ENCODE results near the gene CXorf66.
"Not testable (repeated sequence)": the region's sequence is repeated elsewhere in the genome, so short reads cannot be mapped to it uniquely, and the experiment has no call there.

The CXorf66 gene, protein sequence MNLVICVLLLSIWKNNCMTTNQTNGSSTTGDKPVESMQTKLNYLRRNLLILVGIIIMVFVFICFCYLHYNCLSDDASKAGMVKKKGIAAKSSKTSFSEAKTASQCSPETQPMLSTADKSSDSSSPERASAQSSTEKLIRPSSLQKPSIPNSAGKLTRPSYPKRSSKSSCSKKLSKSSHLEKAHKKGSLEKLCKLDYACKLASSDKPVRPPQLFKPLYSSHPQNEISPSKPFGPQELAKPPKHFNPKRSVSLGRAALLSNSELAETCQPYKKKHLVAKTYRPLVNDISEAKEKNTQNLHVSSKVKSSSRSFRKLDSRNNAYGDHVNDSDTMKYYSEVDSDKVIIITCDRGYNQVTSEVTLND

DNA sequence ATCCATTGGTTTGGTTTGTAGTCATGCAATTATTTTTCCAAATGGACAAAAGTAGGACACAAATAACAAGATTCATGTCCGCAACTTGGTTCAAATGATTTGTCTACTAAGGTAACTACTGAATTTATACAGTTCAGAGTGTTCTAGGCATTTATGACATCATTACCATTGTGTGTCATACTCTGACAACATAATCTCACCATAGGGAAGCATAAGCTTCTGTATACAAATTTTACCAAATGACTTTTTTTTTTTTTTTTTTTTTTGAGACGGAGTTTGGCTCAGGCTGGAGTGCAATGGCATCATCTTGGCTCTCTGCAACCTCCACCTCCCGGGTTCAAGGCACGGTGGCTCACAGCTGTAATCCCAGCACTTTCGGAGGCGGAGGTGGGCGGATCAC, at the start of gene CXorf66:
Gene CXorf66, minus strand, starts transcription at position 101 of the 400 bp plus-strand sequence. Its CDS starts 25 bp downstream, at position 76.
- DNase-seq = no peak

DNA sequence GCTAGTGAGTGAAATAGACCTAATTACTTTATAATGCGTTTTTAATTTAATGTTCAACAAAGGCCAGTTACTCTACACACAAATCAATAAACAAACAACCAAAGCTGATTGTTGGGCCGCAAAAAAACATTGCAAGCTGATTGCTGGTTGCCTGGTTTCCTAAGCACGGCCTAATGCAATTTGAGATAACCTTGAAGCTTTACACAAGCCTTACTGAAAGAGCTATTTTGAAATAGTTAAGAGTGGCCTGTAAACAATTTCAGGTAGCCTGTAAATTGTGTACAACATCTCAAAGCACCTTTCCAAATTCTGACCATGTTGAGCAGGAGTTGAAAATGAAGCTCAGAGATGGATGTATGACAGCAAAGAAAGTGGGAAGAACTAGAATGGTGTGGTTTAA, 17.5 kb upstream of the CXorf66 start:
- no peak for DNase-seq

DNA sequence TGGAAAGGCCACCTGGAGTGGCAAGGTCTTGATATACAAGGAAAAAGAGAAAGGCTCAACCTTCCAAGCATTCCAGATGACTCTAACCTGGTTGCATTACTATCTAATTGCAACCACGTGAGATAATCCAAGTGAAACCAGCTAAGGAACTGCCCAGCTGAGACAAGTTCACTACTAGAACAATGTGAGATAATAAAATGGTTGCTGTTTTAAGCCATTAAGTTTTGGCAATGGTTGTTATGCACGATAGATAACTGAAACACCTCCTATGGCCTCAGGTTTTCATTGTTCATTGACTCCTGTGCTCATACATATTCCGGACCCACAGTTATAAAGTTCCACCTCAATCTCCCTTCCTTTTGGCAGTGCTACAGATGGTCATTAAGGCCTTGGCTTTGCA, 9.2 kb upstream of the CXorf66 start:
- no peak for DNase-seq

DNA sequence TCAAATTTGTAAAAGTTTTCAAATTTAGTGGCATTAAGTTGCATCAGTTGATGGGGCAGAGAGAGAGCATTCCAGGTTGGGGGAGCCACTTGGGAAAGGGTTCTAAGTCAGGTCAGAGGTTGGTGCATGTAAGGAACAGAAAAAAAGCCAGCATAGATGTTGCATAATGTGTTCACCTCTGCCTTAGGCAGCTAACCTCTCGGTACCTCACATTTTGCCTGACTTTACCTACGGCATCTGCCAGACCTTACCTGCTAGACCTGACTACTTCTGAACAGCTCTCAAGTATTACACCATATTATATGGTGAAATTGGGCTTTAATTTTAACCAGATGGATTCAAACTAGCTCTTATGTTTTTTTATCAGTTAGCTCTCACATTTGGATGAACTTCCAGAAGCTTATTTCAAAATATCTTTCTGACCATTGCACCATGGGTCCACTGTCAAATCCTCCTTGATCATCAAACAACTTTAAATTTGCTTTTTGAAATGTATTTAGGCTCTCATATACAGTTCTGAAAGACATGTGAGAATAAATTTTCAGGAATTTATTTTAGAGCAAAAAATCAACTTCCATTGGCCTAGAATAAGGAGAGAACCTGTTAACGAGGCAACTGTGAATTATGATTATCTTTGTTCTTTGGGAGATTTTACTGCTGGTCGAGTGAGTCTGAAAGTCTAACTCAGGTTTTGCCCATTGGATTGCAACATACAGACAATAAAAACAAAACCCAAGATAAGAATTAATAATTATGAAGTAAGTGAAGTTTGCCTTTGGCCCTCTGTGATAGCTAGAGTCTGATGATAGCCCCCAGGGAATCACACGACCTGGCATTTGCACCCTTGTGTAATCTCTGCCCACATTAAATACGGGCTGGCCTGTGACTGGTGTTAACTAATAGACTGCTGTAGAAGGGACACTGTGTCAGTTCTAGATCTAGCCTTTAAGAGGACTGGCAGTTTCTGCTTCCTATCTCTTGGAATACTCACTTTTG, 7.6 kb upstream of the CXorf66 start:
- DNase-seq = no peak

DNA sequence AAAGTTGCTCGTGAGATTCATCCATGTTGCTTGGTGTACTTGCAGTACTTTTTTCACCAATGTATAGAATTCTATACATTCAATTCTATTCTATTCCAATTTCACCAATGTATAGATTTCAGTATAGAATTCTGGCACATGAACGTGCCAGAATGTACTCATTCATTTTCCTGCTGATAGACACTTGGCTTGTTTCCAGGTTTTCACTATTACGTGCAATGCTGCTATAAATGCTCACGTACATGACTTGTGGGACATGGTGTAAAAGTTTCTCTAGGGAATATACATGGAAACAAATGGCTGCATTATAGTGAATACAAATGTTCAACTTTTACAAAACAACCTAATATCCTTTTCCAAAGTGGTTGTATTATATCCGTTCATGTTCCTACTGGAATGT, 6.8 kb upstream of the CXorf66 start:
- no peak for DNase-seq

DNA sequence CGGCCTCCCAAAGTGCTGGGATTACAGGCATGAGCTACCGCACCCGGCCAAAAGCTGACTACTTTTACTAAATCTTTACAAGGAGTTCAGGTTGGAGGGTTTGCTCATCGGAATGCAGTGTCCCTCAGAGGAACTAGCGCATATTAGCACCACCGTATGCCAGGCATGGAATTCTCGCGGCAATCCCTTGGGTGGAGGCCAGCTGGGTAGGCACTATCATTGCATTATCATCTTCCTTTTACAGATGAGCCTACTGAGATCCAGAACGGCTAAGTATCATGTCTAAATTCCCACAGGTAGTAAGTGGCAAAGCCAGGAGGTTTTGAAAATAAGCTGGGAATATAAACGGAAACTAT, 6.1 kb upstream of the CXorf66 start:
- DNase-seq = no peak

DNA sequence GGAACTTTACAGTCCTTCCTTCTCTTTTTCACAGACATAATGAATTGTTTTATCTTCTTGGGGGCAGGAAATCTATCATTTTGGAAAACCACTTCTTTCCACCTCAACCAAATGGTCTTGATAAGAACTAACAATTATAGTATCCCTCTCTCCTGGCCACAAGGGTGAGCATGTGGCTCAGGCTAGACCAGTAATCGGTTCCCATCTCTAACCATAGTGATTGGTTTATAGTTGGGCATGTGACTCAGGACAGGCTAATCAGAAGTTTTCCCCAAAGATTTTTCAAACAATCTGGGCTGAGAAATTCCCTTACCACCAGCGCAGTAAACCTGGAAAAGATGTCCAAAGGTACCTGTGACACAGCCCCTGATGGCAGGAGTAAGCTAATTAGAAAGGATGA, 4.0 kb upstream of the CXorf66 start:
- no peak for DNase-seq

DNA sequence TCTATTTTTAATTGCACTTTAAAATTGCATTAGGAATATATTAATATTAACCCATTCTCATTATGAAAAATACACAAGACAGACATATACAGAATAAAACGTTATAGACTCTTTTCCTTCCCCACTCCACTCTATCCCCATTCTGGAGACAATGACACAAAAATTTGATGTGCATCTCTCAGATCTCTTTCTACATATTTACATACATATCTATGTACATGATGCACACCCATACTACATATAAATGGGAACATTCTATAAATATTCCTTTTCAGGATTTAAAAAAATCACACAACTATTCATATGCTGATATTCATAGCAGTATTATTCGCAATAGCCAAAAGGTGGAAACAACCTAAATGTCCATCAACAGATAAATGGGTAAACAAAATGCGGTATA, 2.4 kb upstream of the CXorf66 start:
- DNase-seq = no peak

DNA sequence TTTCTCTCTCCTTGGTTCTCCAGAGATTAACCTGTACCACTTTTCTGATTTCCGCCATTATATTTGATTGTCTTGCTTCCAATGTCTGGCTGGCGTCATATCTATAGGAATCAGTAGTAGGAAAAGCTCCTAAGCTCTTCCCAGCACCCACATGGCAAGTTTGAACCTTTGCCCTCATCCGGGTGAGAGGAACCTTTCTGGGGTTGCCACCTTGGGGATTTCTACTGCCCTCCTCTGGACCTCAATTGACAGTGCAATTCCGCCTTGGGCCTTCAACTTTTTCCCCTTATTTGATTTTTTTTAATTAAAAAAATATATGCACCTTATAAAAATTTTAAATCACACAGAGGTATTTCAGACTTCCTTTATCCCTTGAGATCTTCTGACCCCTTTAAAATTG, 2.0 kb upstream of the CXorf66 start:
- DNase-seq = peak; percentile 2

DNA sequence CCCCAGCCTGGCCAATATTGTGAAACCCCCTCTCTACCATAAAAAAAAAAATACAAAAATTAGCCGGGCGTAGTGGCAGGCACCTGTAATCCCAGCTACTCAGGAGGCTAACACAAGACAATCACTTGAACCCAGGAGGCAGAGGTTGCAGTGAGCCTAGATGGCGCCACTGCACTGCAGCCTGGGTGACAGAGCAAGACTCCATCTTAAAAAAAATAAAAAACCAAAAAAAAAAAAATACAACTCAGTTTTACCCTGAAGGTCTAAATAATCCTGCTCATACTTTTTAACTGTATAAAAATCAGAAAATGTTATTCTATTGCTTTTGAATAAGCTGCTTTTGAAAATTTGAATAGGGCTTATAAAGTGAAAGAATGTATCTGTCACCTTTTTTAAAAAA, 838 bp upstream of the CXorf66 start:
- not testable (repeated sequence) for DNase-seq

DNA sequence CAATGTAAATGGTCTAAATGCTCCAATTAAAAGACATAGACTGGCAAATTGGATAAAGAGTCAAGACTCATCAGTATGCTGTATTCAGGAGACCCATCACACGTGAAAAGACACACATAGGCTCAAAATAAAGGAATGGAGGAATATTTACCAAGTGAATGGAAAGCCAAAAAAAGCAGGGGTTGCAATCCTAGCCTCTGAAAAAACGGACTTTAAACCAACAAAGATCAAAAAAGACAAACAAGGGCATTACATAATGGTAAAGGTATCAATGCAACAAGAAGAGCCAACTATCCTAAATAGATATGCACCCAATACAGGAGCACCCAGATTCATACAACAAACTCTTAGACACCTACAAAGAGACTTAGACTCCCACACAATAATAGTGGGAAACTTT, 4.2 kb downstream of the CXorf66 start:
- DNase-seq = not testable (repeated sequence)

DNA sequence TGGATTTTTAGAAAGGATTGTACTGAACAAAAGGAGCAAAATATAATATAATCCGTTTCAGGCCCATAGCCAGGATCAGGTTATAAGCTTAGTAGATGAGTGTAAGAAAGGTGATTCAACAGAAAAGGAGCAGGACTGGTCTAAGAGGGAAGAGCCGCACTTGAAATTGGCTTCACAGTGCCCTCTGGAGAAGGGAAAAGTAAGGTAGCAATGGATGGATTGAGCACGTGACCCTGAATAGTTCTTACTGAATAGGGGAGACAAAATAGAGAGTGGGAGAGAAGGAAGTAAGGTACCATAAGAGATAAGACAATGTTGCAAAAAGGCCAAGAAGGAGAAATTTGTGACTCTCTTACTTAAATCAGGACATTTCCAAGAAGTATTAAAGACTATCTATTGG, 15.6 kb downstream of the CXorf66 start:
- DNase-seq = no peak

DNA sequence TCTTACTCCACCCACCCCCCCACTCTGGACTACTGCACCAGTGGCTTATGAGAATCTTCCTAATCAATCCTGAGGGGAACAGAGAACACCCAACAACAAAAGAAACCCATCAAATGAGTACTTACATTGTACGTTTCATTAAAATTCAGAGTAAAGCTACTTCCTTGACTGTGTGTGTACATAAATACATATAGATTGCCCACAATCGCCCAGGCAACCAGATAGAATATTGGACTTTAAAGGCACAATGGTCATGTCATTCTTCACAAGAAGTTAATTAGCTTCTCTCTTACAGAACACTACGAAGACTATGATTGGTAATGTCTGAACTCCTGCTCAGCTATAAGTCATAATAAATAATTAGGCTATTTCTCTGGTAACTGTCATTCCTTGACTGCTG, 20.2 kb downstream of the CXorf66 start:
- no peak for DNase-seq

DNA sequence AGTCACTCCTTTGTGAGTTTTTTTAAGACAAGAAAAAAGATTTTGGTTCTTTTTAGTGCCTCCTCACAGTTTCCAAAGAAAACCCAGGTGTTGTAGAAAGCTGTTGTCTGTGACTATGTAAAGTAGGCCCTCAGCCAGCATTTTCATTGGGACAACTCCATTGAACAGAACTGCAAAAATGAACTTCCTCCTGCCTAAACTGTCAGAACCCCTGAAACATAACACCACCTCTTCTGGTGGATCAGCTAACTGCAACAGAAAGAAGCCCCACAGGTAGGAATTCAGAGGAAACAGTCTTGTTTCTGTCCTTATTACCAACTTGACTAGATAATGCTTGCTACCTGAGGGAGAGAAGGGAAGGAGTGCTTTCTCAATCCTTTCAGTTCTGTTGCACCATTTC, 29.1 kb downstream of the CXorf66 start:
- no peak for DNase-seq

DNA sequence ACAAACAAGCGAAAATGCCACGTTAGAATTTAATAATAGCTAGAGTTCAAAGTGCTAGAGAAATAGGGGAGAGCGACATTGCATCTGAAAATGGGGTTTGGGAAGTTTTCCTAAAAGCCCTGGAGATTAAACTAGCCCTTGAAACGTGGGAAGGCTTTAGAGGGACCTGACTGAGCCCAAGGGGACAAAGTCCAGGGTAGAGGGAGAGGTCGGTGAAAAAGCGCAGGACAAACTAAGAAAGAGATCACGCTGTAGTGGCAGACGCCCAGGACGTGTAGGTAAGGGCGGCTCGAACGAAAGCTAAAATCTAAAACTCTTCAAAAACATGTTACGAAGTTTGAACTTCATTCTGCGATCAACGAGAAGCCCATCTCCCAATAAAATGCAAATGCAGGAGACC, 31.4 kb downstream of the CXorf66 start:
- DNase-seq = no peak

DNA sequence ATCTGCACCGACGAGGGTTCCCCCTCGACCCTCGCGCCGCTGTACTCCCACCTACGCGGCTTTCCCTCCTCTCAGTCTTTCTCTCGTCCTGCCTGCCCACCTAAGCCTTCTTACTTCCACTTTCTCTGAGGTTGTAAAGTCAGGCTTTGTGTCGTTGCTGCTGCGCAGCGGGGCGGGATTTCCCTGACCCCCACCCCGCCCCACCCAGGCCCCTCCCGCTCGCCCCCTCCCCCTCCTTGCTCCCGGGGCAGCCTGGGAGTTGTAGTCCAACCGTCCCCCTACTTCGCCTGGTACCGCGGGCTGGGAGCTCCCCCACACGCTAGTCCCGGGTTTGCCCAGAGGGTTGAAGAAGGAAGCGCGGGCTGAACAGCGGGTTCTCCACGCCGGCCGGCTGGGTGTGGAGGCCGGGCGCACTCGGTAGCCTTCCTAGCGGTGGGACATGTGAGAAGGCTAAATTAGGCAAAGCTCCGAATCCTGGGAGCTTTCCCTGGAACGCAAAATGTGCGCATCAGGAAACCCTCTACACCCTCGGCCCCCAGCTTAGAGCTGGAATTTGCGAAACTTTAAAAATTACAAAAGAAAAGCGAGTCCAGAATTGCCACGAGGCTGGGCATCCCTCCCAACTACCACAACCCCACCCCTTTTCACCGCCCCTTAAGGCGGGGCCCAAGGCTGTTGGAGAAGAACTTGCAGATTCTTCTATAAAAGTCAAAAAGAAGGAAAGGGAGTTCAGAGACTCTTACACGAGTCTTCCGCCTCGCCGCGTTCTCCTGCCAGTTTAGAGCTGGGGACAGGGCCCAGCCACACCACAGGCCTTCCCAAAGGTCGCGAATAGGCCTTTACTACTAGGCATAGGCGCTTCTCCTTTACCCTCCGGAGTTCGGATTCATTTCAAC, 32.2 kb downstream of the CXorf66 start, which contains the start of gene ATP11C:
Gene ATP11C, minus strand, starts transcription at position 153 of the 896 bp plus-strand sequence. CDS start 1,011 bp downstream, outside the sequence.
- peak; percentile 85 for DNase-seq

DNA sequence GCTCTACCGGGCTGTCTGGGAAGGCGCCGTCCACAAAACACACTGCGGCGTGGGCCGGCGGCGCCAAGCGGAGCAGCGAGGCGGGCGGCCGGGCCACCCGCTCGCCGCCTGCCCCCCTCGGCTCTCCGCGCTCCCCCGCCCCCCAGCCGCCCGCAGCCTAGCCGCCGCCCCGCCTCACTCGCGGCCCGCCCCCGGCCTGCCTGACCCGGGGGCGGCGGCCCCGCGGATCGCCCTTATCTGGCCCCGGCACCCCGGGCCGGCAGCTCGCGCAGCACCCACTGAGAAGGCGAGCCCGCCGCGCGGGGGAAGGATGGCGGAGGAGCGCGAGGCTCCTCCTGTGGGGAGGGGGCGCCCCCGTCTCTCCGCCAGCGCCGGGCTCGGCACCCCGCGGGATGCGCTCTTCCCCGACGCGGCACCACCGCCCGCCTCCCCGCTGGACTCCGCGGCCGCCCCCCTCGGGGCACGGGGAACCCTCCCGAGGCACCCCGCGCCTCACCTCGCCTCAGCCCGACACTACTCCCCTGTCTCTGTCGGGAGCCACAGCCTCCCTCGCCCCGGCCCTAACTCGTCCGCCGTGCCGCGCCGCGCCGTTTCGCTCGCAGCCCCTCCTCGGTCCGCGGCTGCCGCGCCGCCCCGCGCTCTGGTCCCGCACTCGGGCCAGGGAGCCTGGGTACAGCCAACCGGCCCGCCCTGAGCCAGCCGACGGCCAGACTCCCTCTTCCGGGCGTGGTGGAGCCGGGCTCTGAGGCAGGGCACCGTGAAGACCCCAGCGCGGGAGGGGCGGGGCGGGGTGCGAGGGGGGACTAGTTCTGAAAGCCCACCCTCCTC, 33.0 kb downstream of the CXorf66 start:
- peak; percentile 47 for DNase-seq

DNA sequence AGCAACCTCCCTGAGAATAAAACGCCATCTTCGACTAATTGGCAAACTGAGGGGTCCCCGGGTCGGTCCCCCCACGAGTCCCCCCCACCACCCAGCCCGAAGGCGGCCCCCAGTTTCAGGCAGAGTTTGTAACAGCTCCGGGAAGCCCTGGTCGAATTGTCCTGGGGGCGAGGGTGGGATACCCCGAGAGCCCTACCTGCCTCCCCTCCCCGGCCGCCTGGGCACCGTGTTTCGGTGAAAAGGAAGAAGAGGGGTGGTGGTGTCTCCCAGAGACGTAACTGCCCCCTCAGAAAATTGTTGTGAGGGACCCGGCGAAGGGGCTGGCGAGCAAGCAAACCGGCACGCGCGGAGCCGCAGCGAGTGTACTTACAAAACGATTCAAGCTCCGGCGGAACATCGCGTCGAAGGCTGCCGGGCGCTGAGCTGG, 33.7 kb downstream of the CXorf66 start:
- DNase-seq = no peak

DNA sequence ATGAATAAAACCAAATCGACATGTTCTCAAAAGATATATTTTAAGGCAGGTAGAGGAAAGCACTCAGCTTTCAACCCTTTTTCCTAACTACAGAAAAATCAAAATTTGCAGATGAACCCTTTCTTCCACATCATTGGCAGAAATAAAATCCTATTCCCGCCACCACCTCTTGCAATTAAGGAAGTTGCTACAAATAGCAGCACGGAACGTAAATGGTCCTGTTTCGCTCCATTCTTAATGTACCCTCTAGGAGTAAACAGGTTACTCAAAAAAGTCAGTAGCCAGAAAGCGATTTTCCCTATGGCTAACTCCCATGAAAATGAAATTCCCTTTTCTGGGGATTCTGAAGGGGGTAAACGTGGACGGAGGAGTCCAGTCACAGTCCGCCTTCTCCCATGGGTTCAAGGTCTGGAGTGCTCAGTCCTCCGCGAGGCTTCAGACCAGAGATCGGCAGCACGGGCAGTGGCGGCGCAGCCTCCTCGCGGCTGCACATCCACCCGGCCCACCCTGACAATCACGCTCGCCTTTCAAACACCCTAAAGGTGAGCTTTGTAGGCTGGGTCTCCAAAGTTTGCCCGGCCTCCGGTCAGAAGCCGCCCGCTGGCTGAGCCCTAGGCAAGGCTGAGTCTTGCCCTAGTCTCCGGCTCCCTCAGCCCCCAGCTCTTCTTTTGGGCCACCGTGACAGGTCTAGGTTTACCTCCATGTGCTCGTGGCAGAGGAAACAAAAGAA, 34.2 kb downstream of the CXorf66 start:
- no peak for DNase-seq

DNA sequence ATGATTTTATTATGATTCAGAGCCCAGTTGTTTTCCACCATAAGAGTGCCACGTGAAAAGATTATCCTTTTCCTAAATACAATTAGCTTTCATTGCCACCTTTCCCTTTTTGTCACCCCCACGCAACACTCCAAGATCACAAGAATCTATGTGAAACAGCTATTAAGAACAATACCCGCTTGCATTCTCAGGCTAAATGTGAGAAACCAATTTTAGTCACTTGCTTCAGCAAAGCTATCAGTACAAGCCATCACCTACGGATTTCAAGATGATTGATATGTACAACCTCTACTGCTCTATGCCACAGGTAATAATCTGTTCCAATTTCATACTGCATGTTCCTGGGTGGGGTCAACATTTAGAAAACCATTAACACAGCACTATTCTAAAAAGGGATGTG, 34.9 kb downstream of the CXorf66 start:
- DNase-seq = no peak

DNA sequence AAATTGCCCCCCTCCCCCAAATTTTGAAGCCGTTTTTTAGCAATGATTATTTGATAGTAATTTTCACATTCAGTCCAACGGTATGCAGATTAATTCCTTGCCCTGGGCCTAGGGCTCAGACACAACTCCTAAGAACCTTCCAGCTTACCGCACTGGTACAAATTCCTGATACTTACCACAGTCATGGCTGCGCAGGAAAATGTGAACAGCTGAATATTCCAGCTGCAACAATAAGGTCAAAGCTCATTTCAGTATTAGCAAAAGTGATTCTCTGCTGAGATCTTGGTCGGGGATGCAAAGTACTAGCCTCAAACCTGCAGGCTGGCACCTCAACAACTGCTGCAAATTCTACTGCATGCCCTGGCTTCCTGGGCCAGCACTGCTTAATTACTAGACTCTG, 35.4 kb downstream of the CXorf66 start:
- no peak for DNase-seq

All from suppressor macrophage treated with lipopolysaccharide for 4 hours (primary cell).